Activated CD4-positive, alpha-beta T cell treated with anti-CD3 and anti-CD28 coated beads for 1 hour (primary cell): ENCODE measurements around the gene COMMD4.
A peak's percentile ranks its signal among the peaks of the same experiment; 100 is the strongest.

Source experiments
- DNase-seq: peaks from one replicate; pipeline ENCODE4 v3.0.0-alpha.2; 2020

The COMMD4 gene

GRCh38 chr15:75357976-75358673, 22.3 kb downstream of the COMMD4 start:
- no peak for DNase-seq

DNA sequence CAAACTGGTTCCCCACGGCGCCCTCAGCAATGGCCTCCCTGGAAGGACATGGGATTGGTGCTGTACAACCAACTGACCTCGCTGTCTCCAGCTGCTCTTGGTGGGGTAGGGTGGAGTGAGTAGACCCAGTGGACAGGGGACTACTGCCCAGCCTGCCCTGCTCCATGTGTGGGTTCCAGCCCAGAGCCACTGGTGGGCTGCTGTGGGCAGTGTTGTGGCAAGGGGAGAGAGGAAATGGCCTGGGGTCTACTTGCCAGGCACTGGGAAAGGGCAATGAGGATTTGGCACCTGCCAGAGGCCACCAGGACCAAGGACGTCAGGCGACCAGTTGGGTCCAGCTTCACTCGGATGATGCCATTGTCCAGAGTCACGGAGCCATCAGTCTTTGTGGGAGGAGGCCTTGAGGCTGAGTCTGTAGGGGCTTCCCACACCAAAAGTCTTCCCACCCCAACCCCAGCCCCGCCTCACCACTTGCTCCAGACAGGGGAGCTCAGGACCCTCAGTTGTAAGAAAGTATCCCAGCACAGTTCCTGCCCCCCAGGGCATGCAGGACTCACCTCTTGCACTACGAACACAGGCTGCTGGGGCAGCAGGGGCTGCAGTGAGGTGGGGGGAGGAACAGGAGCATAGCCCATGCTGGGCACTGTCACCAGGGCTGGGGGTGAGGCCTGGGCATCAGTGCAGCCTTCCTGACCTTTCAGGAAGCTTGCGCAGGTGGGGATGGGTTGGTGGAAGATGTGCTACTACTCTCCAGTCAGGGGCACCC, 23.1 kb downstream of the COMMD4 start:
- DNase-seq, result no peak

- no peak for DNase-seq
Measured at GRCh38 chr15:75359537-75360250, 23.8 kb downstream of the COMMD4 start.

GRCh38 chr15:75360391-75360790, 24.5 kb downstream of the COMMD4 start:
- no peak for DNase-seq

- no peak for DNase-seq
Measured at GRCh38 chr15:75360856-75361255, 25.0 kb downstream of the COMMD4 start.

GRCh38 chr15:75361361-75361988, 25.6 kb downstream of the COMMD4 start:
- no peak for DNase-seq

DNA sequence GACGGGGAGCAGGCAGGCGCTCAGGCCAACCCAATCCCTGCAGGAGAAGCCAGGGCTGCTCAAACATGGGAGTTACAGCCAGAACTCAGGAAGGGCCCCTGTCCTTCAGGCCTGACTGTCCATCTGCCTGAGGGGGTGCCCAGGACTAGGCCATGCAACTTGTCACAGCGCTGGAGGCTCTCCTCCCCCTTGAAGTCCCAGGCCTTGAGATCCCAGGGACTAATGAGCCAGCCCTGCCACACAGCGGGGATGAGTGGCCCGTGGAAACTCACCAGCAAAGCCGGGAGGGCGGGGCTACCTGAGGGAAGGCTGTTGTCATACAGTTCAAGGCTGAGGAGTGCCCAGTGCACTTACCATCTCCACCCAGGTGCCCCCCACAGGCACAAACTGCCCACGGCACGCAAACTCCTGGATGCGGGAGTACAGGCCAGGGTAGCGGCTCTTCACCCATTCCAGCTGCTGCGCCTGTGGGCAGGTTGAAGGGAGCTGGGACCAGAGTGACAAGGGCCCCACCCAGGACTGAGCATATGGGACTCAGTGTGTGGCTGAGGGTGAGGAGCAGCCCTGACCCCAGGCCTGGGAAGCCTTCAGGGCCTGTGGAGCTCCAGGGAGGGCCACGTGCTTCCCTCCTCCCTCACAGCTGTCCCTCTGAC, 26.3 kb downstream of the COMMD4 start:
- no peak for DNase-seq

DNA sequence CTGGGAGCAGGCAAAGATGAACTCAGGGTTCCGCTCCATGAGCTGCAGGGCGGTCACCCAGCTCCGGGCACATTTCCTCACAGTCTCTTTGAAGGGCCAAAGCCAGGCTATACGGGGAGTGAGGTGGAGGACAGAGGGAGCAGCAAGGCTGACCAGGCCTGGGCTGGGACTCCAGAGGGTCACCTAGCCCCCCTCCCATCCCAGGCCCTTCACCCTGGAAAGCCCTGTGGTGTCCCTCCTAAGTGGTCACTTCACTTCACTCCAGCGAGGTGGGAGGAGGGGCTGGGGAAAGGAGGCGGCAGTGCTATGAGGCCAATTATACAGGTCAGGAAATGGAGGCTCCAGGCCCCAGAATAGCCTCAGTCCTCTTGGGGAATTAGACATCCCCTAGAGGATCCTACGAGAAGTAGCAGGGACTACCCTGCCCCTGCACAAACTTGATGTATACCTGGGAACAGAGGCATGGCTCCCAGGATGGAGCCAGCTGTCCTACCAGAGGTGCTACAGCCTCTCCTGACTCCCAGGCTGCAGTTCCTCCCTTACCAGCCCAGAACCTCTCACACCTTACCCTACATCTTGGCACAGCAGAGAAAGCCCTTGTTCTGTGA, 26.9 kb downstream of the COMMD4 start:
- no peak for DNase-seq

GRCh38 chr15:75363786-75364185, 27.9 kb downstream of the COMMD4 start:
- DNase-seq, result no peak

DNA sequence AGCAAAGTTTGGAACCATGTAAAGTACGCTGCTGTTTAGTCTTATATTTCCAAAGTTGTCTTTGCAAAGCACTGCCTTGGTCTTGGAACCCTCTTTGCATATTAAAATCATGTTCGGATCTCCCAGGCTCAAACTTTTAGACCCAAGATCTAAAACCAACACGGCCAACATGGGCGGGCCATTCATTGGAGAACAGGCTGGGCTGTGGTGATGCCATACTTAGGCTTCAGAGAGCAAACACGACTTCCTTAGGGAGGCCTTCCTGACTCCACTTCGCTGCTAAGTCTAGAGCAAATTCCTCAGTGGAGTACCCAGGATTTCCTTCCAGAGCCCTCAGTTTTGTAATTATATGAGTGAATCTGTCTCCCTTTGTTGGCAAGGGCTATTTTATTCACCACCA, 29.0 kb downstream of the COMMD4 start:
- DNase-seq, result no peak

GRCh38 chr15:75366163-75366562, 30.3 kb downstream of the COMMD4 start:
- no peak for DNase-seq

- no peak for DNase-seq
Measured at GRCh38 chr15:75367006-75367405, 31.1 kb downstream of the COMMD4 start.

GRCh38 chr15:75367406-75367912, 31.6 kb downstream of the COMMD4 start:
- no peak for DNase-seq

GRCh38 chr15:75367913-75368688, 32.2 kb downstream of the COMMD4 start, which contains the start of gene MAN2C1:
MAN2C1 (minus strand) TSS chr15:75368607; CDS start chr15:75368583, 24 bp downstream.
- DNase-seq, result peak; percentile 81

GRCh38 chr15:75368689-75369239, 32.9 kb downstream of the COMMD4 start:
- no peak for DNase-seq

- no peak for DNase-seq
Measured at GRCh38 chr15:75369897-75370581, 34.2 kb downstream of the COMMD4 start.

DNA sequence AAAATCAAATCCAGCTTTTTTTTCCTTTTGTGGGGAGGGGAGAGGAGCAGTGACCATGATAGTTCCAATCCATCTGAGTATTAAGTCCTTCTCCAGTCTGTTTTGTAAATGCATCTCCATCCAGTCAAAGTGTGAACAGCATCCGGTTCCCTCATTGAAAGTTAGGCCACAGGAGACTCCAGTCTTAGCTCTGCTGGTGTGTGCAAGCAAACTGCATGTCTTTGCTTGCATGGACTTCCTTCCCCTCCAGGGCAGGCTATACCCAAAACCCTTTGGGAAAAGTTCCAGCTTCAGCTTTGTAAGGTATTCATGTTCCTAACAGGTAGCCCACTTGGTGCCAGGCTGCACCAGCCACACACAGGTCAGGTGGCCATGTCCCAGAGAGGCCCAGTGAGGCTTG, 35.6 kb downstream of the COMMD4 start:
- DNase-seq, result no peak

DNA sequence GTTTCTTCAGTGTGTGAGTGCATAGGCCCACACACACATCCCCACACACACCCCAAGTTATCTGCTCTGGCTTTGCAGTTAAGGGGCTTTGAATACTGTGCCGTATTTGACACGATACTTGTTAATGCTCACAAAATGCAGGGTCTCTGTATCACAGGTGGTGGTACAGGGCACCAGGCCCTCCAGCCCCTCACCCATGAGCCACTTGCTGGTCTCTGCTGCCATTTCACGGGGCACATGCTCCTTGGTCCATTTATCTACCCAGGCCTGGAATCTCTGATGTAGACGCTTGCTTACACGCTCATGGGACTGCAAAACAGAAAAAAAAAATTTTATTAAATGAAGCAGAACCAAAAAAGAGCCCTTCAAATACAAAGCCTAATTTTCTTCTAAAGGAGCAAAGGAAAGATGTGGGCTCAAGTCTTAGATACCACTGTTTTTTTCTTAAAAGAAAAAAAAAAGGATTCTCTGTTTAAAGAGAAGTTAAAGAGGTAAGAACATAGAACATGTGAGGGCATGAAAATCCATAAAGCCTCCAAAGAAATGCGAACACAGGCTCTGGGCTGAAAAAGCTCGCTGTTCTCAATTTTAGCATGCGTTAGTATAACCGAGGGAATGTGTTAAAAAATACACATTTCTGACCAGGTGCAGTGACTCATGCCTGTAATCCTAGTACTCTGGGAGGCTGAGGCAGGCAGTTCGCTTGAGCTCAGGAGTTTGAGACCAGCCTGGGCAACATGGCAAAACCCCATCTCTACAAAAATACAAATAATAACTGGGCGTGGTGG, 36.2 kb downstream of the COMMD4 start:
- no peak for DNase-seq

DNA sequence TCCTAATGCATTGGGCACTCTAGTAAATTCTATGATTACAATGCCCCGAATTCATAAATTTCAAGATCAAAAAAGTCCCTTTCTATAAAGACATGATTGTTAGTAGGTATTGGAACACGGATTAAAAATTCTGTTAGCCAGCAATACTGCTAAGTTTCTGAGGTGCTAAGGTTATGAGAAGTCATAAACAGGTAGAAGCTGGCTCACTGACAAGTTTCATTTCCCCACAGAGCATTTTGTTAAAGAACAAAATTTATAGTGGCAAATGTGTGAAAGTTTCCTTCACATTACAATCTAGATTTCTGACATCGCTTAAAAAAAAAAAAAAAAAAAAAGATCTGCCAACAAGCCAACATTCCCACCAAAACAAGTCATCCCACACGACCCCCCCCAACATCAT, 44.9 kb downstream of the COMMD4 start:
- no peak for DNase-seq
